HEK293 (cell line): ENCODE results near the gene ADAMTSL3.

ENCODE experiments used
- KLF16 ChIP-seq: fragments of 450-650 bp; formaldehyde crosslinking; IDR thresholded peaks from 2 replicates; pipeline ENCODE4 v1.5.1; 2017; ENCODE audit warnings: missing biosample characterization, missing genetic modification characterization
- ZFP69B ChIP-seq: fragments of 450-650 bp; formaldehyde crosslinking; IDR thresholded peaks from 2 replicates; pipeline ENCODE4 v1.5.1; 2016; ENCODE audit warnings: missing biosample characterization, missing genetic modification characterization
- ZNF133 ChIP-seq: fragments of 450-650 bp; formaldehyde crosslinking; IDR thresholded peaks from 2 replicates; pipeline ENCODE4 v1.5.1; 2016; ENCODE audit warnings: missing biosample characterization, missing genetic modification characterization
- ZNF529 ChIP-seq: fragments of 450-650 bp; formaldehyde crosslinking; IDR thresholded peaks from 2 replicates; pipeline ENCODE4 v1.5.1; 2017; ENCODE audit warnings: missing genetic modification characterization, missing biosample characterization; ENCODE audit not compliant: insufficient replicate concordance
- TF ChIP-seq, protein P1 (sequence below): fragments of 450-650 bp; formaldehyde crosslinking; IDR thresholded peaks from 2 replicates; pipeline ENCODE4 v1.5.1; 2016; ENCODE audit warnings: missing biosample characterization, missing genetic modification characterization

DNA sequence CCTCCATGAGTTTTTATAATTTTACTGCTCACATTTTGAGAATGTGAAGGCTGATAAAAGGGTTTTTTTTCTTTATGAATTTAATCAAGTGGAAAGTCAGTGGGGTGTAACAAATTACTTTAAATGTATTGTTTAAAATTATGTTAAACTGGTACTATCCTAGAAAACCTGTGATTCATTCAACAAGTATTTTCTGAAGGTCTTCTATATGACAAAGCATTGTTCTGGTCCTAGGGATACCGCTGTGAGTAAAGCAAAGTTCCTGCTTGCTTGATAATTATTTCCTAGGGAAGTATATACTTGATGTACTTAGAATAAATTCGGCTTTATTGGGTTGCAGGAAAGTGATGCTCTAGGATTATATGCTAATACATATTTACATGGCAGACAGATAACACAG, 428.8 kb downstream of the ADAMTSL3 start:
- no peak for TF ChIP-seq KLF16
- TF ChIP-seq ZNF529 (tag by site-specific recombination) = no peak
- TF ChIP-seq ZNF133 (tag by site-specific recombination) = no peak
- TF ChIP-seq, protein P1, sequence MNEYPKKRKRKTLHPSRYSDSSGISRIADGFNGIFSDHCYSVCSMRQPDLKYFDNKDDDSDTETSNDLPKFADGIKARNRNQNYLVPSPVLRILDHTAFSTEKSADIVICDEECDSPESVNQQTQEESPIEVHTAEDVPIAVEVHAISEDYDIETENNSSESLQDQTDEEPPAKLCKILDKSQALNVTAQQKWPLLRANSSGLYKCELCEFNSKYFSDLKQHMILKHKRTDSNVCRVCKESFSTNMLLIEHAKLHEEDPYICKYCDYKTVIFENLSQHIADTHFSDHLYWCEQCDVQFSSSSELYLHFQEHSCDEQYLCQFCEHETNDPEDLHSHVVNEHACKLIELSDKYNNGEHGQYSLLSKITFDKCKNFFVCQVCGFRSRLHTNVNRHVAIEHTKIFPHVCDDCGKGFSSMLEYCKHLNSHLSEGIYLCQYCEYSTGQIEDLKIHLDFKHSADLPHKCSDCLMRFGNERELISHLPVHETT (tag by site-specific recombination) = no peak
- no peak for TF ChIP-seq ZFP69B (tag by site-specific recombination)
